ENCODE measurements around the gene AFF3.

AFF3 gene

GRCh38 chr2:99763764-99764163 is 378.6 kb downstream of the AFF3 start (continued):
- TF ChIP-seq POU6F1 (CRISPR knock-in tag; IDR thresholded peaks at IDR 0.05; ENCODE audit: borderline replicate concordance, low read depth): no peak
- no peak for TF ChIP-seq PPARA (CRISPR knock-in tag; IDR thresholded peaks at IDR 0.05; ENCODE audit: borderline replicate concordance)
- TF ChIP-seq ZC3H10 (CRISPR knock-in tag; IDR thresholded peaks at IDR 0.05): no peak
- TF ChIP-seq OSR1 (CRISPR knock-in tag; IDR thresholded peaks at IDR 0.05): no peak
- TF ChIP-seq ARNTL (CRISPR knock-in tag; IDR thresholded peaks at IDR 0.05; ENCODE audit: borderline replicate concordance, low read depth): no peak
- TF ChIP-seq ESRRG (CRISPR knock-in tag; IDR thresholded peaks at IDR 0.05): no peak

GRCh38 chr2:99762714-99763113 is 379.7 kb downstream of the AFF3 start:
- no peak for ATAC-seq
- TF ChIP-seq ISL1 (CRISPR knock-in tag; IDR thresholded peaks at IDR 0.05): no peak
- TF ChIP-seq CREB5 (CRISPR knock-in tag; IDR thresholded peaks at IDR 0.05; ENCODE audit: low read depth): no peak
- TF ChIP-seq ZFP30 (CRISPR knock-in tag; IDR thresholded peaks at IDR 0.05): no peak
- TF ChIP-seq CSRNP3 (CRISPR knock-in tag; IDR thresholded peaks at IDR 0.05): no peak
- TF ChIP-seq PATZ1 (CRISPR knock-in tag; IDR thresholded peaks at IDR 0.05; ENCODE audit: borderline replicate concordance): no peak
- no peak for TF ChIP-seq OSR1 (CRISPR knock-in tag; IDR thresholded peaks at IDR 0.05)
- no peak for TF ChIP-seq ARNTL (CRISPR knock-in tag; IDR thresholded peaks at IDR 0.05; ENCODE audit: borderline replicate concordance, low read depth)
- no peak for TF ChIP-seq ZFP3 (CRISPR knock-in tag; IDR thresholded peaks at IDR 0.05)
- no peak for TF ChIP-seq ZNF8 (CRISPR knock-in tag; IDR thresholded peaks at IDR 0.05)
- TF ChIP-seq RARB (CRISPR knock-in tag; IDR thresholded peaks at IDR 0.05): no peak
- no peak for TF ChIP-seq SNAI2 (CRISPR knock-in tag; IDR thresholded peaks at IDR 0.05)

- TF ChIP-seq ZNF8 (CRISPR knock-in tag; IDR thresholded peaks at IDR 0.05) (no peak), SNAI2 (CRISPR knock-in tag; IDR thresholded peaks at IDR 0.05) (no peak), OSR1 (CRISPR knock-in tag; IDR thresholded peaks at IDR 0.05) (no peak), CSDC2 (CRISPR knock-in tag; IDR thresholded peaks at IDR 0.05) (no peak), TCF4 (CRISPR knock-in tag; IDR thresholded peaks at IDR 0.05; ENCODE audit: borderline replicate concordance) (no peak), ZNF70 (CRISPR knock-in tag; IDR thresholded peaks at IDR 0.05) (no peak), ISL1 (CRISPR knock-in tag; IDR thresholded peaks at IDR 0.05) (no peak), ZFP3 (CRISPR knock-in tag; IDR thresholded peaks at IDR 0.05) (no peak), RARB (CRISPR knock-in tag; IDR thresholded peaks at IDR 0.05) (no peak)
- no peak for ATAC-seq
Measured at GRCh38 chr2:99757611-99758114, 384.7 kb downstream of the AFF3 start.

GRCh38 chr2:99756059-99756458 is 386.3 kb downstream of the AFF3 start:
- TF ChIP-seq ZNF8 (CRISPR knock-in tag; IDR thresholded peaks at IDR 0.05) (no peak), CREB5 (CRISPR knock-in tag; IDR thresholded peaks at IDR 0.05; ENCODE audit: low read depth) (no peak), POU6F1 (CRISPR knock-in tag; IDR thresholded peaks at IDR 0.05; ENCODE audit: borderline replicate concordance, low read depth) (no peak), ZFP3 (CRISPR knock-in tag; IDR thresholded peaks at IDR 0.05) (no peak), GLIS3 (CRISPR knock-in tag; IDR thresholded peaks at IDR 0.05) (no peak), ZNF70 (CRISPR knock-in tag; IDR thresholded peaks at IDR 0.05) (no peak), TOX (CRISPR knock-in tag; IDR thresholded peaks at IDR 0.05; ENCODE audit: borderline replicate concordance) (no peak), TSHZ2 (CRISPR knock-in tag; IDR thresholded peaks at IDR 0.05) (no peak)
- no peak for ATAC-seq

Measured in SK-N-SH treated with all-trans-retinoic acid at 6 μM for 48 hours (cell line).